CD4-positive, alpha-beta T cell (primary cell): Measurements from ENCODE around the gene SSH2. TPM values are rescaled to one million over a fixed set of nuclear protein-coding genes. Genes with fewer than 3 reads are reported as not detected.

Experiments used
- ATAC-seq: fragments of 200-7000 bp; cut with Tn5 transposase; one replicate; pipeline ENCODE4 v1.10.0; 2022; ENCODE audit warnings: mild to moderate bottlenecking; ENCODE audit not compliant: poor library complexity
- CTCF ChIA-PET: fragments of 350-600 bp; sonication (Branson Sonifier 250); formaldehyde crosslinking; loops from one replicate; lab custom pipeline; 2021; ENCODE audit warnings: antibody characterized with exemption, inconsistent platforms; lab: Charles Lee
- POLR2A ChIA-PET: fragments of 350-600 bp; sonication (Branson Sonifier 250); formaldehyde crosslinking; loops from one replicate; lab custom pipeline; 2021; ENCODE audit warnings: antibody characterized with exemption, inconsistent platforms; lab: Charles Lee
- DNase-seq, 14 experiments: peaks; one replicate each; pipeline ENCODE4 v3.0.0-alpha.2; 2013 to 2020; ENCODE audit warnings: mixed read lengths in 2 of 14
- H3K27ac ChIP-seq, 2 donors: one replicate each; pipeline versions ENCODE4 v1.5.1 to v1.7.0; 2013; ENCODE audit warnings: low read length in 2 of 2, low read depth in 1 of 2, mild to moderate bottlenecking in 1 of 2
- H3K27me3 ChIP-seq, 2 experiments: 1 replicate in 1 of 2; 2 replicates in 1 of 2; pipeline versions ENCODE4 v1.6.1 to v1.7.0; 2013; ENCODE audit warnings: low read length in 2 of 2, control low read depth in 1 of 2, mild to moderate bottlenecking in 1 of 2, moderate library complexity in 1 of 2; ENCODE audit not compliant: insufficient read depth in 2 of 2, control insufficient read depth in 1 of 2
- H3K36me3 ChIP-seq: one replicate; pipeline ENCODE4 v1.6.1; 2013; ENCODE audit warnings: low read length, control low read depth; ENCODE audit not compliant: insufficient read depth
- H3K4me1 ChIP-seq: one replicate; pipeline ENCODE4 v1.6.1; 2013; ENCODE audit warnings: low read length, control low read depth; ENCODE audit not compliant: insufficient read depth
- H3K4me3 ChIP-seq: one replicate; pipeline ENCODE4 v1.5.1; 2013; ENCODE audit warnings: mild to moderate bottlenecking, low read length, moderate library complexity
- H3K9me3 ChIP-seq, 2 experiments: 1 replicate in 1 of 2; 2 replicates in 1 of 2; pipeline versions ENCODE4 v1.6.1 to v1.7.0; 2013; ENCODE audit warnings: low read length in 2 of 2, mild to moderate bottlenecking in 2 of 2, control low read depth in 1 of 2, moderate library complexity in 1 of 2; ENCODE audit not compliant: control insufficient read depth in 1 of 2, insufficient read depth in 1 of 2
- H3K27ac Mint-ChIP-seq: one replicate; pipeline ENCODE4 v1.8.0; 2020; ENCODE audit warnings: mixed read lengths
- H3K27me3 Mint-ChIP-seq: one replicate; pipeline ENCODE4 v1.8.0; 2021; ENCODE audit warnings: mixed read lengths
- H3K36me3 Mint-ChIP-seq: one replicate; pipeline ENCODE4 v1.8.0; 2021; ENCODE audit warnings: low read depth, mixed read lengths
- H3K4me1 Mint-ChIP-seq: one replicate; pipeline ENCODE4 v1.8.0; 2021; ENCODE audit warnings: low read depth, mixed read lengths
- H3K4me3 Mint-ChIP-seq: one replicate; pipeline ENCODE4 v1.8.0; 2020; ENCODE audit warnings: mild to moderate bottlenecking, mixed read lengths
- H3K9me3 Mint-ChIP-seq: one replicate; pipeline ENCODE4 v1.8.0; 2020; ENCODE audit warnings: mixed read lengths
- CTCF ChIP-seq: fragments of 200-600 bp; IDR thresholded peaks from one replicate; pipeline ENCODE4 v1.8.0; 2022; ENCODE audit warnings: antibody characterized with exemption, mild to moderate bottlenecking
- intact Hi-C, 2 experiments: fragments of 100-400 bp; cut with DNase I in 1 of 2; cut with micrococcal nuclease in 1 of 2; formaldehyde crosslinking; loops; one replicate each; pipeline versions ENCODE4 v1.15.1 to v1.9.0; 2023 to 2025; cut with DNase I, micrococcal nuclease
- total RNA-seq, 174 experiments: library from RNA in 2 of 174; stranded (reverse) in 2 of 174; gene quantifications; one replicate each; pipeline ENCODE4 v1.2.3 and lab custom pipeline; 2021 to 2026

Gene SSH2
- total RNA-seq, 2 experiments from 2014 or later: 73.4 to 81.5 TPM

GRCh38 chr17:29826114-29826692 lies 103.8 kb downstream of the SSH2 start:
- Histone ChIP-seq H3K4me1 (no peaks in the 10 kb centered on the region), H3K27ac (no peak overlapping the region), H3K36me3 (no peaks in the 10 kb centered on the region), H3K9me3 (no peaks in the 10 kb centered on the region), H3K4me3 (no peak overlapping the region), H3K27me3 (no peaks in the 10 kb centered on the region)
- no peak for DNase-seq
- intact Hi-C loops: loop anchor here in 1 of 2 experiments (5.0 kb wide), 1 partner anchor 106 kb away; the partner anchor contains the start of gene SSH2
- Mint-ChIP-seq H3K36me3 (no peaks in the 10 kb centered on the region), H3K4me1 (peaks cover 61% of the 10 kb centered on the region), H3K27ac (peak overlapping the region; percentile 34), H3K27me3 (no peaks in the 10 kb centered on the region), H3K4me3 (no peak overlapping the region), H3K9me3 (no peaks in the 10 kb centered on the region)
- ChIA-PET POLR2A (interaction anchor here (0.9 to 1.0 kb wide), 2 partner anchors 99 to 278 kb away, joined by 3 to 5 read pairs; no protein-coding TSS in a partner anchor), CTCF (interaction anchor here (1.4 to 6.0 kb wide), 3 partner anchors 16 to 104 kb away, joined by 3 to 33 read pairs (median 5); partner anchors contain the start of gene SSH2)
- ATAC-seq: no peak
- no peak for TF ChIP-seq CTCF

GRCh38 chr17:29825604-29826003 lies 104.4 kb downstream of the SSH2 start:
- POLR2A ChIA-PET: interaction anchor here (0.9 to 1.3 kb wide), 3 partner anchors 100 to 279 kb away, joined by 3 to 5 read pairs (median 5); no protein-coding TSS in a partner anchor
- ATAC-seq (no peak), DNase-seq (no peak)
- no peak overlapping the region for H3K27ac ChIP-seq
- H3K9me3 ChIP-seq: no peaks in the 10 kb centered on the region
- CTCF ChIA-PET: interaction anchor here (1.2 to 1.6 kb wide), 4 partner anchors 15 to 106 kb away, joined by 3 to 7 read pairs (median 4); no protein-coding TSS in a partner anchor
- no peaks in the 10 kb centered on the region for H3K36me3 ChIP-seq
- H3K9me3 Mint-ChIP-seq: no peaks in the 10 kb centered on the region
- TF ChIP-seq CTCF: no peak
- no peaks in the 10 kb centered on the region for H3K4me1 ChIP-seq
- intact Hi-C loops: loop anchor here in 1 of 2 experiments (5.0 kb wide), 1 partner anchor 107 kb away; the partner anchor contains the start of gene SSH2
- H3K4me1 Mint-ChIP-seq: peaks cover 55% of the 10 kb centered on the region
- H3K4me3 ChIP-seq: no peak overlapping the region
- no peak overlapping the region for H3K4me3 Mint-ChIP-seq
- H3K27me3 Mint-ChIP-seq: no peaks in the 10 kb centered on the region
- H3K27me3 ChIP-seq: no peaks in the 10 kb centered on the region
- no peak overlapping the region for H3K27ac Mint-ChIP-seq
- no peaks in the 10 kb centered on the region for H3K36me3 Mint-ChIP-seq

- Mint-ChIP-seq H3K9me3 (no peaks in the 10 kb centered on the region), H3K4me3 (no peak overlapping the region), H3K27me3 (no peaks in the 10 kb centered on the region), H3K27ac (no peak overlapping the region), H3K36me3 (no peaks in the 10 kb centered on the region), H3K4me1 (peaks cover 22% of the 10 kb centered on the region)
- no peaks in the 10 kb centered on the region for H3K27me3 ChIP-seq
- POLR2A ChIA-PET: no interaction called here
- H3K27ac ChIP-seq: no peak overlapping the region
- CTCF ChIA-PET: interaction anchor here (2.3 kb wide), 1 partner anchor 109 kb away, joined by 7 read pairs; no protein-coding TSS in a partner anchor
- no peak for DNase-seq
- TF ChIP-seq CTCF: no peak
- no peak overlapping the region for H3K4me3 ChIP-seq
- no peak for ATAC-seq
- no peaks in the 10 kb centered on the region for H3K9me3 ChIP-seq
- no peaks in the 10 kb centered on the region for H3K4me1 ChIP-seq
- H3K36me3 ChIP-seq: no peaks in the 10 kb centered on the region
- intact Hi-C loops: no loop called here
Observed at GRCh38 chr17:29821897-29822296, 108.1 kb downstream of the SSH2 start.
